SIG-M5 treated with dmso at 0.1 percent for 504 hours (cell line): ENCODE results near the gene CPOX.
"Not testable (repeated sequence)": the region's sequence is repeated elsewhere in the genome, so short reads cannot be mapped to it uniquely, and the experiment has no call there.

Source experiments
- DNase-seq: peaks from one replicate; lab custom pipeline; 2025; ENCODE audit not compliant: unreplicated experiment; lab: John Stamatoyannopoulos, UW

Gene CPOX

DNA sequence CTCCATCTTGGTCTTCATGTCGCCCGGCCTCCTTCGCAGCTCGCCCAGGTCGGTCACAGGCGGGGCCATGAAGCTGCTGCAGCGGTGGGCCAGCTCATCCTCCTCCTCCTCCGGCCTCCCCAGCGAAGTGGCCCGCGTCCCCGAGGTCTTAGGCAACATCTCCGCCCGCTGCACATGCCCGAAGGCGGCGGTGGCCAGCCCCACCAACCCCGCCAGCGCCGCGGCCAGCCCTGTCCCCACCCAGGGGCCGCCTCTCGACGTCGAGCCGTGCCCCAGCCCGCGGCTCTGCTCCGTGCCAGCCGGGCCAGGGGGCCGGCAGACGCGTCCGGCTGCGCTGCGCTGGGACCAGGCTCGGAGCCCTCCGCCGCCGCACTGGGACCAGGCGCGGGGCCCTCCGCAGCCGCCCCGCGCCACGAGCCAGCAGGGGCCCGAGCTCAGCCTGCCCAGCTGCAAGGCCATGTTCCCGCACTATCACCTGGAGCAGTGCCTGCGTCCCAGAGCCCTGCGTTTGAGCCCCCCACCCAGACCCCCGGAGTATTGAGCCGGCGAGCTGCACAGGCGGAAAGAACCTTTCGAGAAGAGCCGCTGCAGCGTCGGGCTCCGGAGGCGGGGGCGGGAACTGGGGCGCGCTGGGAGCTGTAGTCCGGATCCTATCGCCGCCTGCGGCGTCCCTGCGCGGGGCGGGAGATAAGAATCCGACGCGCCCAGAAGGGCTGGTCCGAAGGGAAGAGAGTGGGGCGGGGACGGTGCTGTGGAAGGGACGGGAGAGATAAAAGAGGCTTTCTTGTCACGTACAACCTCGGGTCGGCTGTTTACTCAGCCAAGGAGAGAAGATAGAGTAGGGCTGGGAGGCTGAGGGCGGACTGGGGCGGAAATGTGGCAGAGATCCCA, at the start of gene CPOX:
CPOX (minus strand) TSS at position 566 of the 891 bp plus-strand sequence; CDS start at position 459, 107 bp downstream.
- peak; percentile 89 for DNase-seq

DNA sequence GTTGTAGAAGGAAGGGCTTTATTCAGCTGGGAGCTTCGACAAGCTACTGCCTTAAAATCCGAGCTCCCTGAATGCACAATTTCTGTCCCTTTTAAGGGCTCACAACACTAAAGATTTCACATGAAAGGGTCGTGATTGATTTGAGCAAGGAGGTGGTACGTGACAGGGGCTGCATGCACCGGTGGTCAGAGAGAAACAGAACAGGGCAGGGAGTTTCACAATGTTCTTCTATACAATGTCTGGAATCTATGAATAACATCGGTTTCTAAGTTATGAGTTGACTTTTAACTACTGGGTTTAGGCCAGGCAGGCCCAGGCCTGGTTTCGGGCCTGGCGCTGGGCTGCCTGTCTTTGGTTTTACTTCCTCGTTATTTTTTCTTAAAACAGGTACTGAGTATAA, 49.4 kb upstream of the CPOX start:
- DNase-seq = not testable (repeated sequence)

DNA sequence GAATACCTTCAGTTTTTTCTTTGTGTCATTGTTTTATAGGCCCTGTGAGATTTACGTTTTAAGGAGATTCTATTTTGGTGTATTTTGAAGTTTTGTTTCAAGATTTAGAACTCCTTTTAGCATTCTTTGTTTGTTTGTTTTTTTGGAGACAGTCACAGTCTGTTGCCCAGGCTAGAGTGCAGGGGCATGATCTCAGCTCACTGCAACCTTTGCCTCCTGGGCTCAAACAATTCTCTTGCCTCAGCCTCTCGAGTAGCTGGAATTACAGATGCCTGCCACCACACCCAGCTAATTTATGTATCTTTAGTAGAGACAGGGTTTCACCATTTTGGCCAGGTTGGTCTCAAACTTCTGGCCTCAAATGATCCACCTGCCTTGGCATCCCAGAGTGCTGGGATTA, 48.3 kb upstream of the CPOX start:
- not testable (repeated sequence) for DNase-seq

DNA sequence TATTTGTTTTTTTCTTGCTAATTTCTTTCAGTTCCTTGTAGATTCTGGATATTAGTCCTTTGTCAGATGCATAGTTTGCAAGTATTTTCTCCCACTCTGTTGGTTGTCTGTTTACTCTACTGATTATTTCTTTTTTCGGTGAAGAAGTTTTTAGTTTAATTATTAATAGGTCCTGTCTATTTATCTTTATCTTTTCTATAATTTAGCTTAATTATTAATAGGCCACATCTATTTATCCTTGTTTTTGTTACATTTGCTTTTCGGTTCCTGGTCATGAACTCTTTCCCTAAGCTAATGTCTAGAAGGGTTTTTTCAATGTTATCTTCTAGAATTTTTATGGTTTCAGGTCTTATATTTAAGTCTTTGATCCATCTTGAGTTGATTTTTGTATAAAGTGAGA, 45.1 kb upstream of the CPOX start:
- not testable (repeated sequence) for DNase-seq

DNA sequence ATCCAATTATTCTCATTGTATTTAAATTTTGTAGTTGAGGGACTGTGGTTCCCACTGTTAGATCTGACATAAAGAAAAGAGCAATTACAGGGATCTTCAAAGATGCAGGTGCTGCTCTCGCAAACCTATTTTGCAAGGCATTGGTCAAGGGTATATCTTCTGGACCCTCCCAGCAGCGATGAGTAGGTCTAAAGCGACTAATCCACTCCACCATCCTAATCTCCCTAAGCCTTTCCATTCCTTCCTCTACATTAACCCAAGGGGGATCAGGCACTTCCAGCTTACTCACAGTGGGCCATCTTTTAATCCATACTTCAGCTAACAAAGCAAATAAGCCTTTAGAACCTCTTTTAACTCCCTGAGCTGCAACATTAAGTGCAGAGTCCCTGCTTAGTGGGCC, 37.0 kb upstream of the CPOX start:
- DNase-seq = no peak

DNA sequence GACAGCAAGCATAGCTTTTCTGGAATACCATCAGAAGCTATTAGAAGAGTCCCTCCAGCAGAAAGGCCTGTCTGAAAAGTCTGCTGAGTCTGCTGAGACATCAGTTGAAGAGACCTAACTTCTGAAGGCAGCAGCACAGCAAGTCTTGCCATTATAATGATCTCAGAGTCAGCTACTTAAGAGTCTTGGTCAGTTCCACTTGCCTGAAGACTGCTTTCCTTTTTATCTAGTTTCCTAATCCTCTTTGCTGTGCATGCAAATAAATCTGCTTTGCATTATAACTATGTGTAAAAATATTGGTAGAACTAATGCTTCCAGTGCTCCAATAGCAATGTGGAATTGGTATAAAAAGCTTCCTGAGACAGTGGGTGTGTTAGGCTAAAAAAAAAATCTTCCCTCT, 34.9 kb upstream of the CPOX start:
- no peak for DNase-seq

DNA sequence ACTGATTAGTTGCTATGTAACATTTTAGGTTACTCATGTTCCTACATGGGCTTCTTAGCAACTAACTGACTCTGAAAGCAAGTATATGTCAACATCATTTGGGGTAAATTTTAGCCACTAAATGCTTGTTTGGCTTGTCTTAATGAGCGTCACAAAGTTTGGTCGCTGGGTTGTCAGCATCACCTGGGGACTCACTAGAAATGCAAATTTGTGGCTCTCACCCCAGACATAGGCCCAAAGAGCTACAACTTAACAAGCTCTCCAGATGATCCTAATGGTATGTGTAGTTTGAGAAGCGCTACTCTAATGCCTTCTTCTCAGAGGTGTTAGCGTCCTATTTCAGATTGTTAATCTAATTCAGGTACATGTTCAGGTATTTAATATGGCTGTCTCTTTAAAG, 32.7 kb upstream of the CPOX start:
- DNase-seq = no peak

DNA sequence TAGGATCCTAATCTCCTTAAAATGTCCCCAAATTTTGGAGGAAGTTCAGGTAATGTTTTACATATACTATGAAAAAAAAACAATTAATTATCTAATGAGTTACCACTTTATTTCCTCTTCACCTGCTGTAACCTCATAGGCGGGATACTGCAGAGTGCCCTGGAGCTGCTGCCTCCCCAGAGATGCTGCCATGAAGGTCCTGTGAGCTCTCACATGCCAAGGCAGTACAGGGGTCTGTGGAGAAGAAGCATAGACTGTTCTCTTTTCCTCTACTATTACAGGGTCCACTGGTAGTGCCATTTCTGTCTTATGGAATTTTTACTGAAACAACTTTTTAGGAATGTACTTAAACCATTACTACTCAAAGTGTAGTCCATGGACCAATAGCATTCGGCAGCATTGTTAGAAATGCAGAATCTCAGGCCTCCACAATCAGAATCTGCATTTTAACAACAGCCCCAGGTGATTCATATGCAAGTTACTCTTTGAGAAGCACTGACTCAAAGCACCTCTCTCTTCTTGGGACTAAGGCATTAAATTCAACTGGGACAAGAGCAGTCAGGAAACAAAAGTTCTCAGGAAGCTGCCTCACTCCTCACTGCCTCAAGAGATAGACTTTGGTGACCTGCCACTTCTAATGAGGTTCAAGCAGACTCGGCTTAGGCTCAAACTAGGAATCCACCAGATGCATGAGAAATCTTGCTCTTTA, 30.3 kb upstream of the CPOX start:
- no peak for DNase-seq

DNA sequence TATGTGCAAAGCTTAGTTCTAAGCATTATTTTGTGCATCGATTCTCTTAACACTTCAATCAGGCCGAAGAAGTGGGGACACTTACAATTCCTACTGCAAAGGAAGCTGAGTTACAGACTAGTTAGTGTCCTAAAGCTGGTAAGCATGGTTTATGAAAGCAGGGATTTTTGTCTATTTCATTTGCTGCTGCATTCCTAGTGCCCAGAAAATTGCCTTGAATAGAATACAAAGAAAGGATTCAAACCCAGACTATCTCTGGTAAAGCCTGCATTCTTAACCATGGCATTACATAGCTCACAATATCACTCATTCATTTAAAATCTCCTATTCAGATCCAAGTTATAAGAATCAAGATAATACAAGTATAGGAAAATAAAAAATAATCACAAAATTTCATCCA, 24.4 kb upstream of the CPOX start:
- DNase-seq = no peak

DNA sequence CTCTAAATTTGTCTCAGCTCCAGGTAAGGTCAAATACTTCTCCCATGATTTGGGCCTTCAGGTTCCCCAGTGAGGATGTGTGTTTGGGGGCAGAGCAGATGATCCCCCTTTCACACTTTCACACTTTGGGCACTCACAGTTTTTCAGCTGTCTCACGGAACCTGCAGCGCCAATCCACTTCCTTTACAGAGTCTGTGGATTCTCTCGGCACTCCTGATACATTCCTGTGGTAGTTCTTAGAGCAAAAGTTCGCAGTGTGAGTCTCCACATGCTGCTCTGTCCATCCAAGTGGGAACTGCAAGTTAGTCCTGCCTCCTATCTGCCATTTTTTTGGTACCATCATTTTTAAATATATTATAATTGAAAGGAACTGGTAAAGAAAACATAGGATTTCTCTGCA, 20.2 kb upstream of the CPOX start:
- no peak for DNase-seq

DNA sequence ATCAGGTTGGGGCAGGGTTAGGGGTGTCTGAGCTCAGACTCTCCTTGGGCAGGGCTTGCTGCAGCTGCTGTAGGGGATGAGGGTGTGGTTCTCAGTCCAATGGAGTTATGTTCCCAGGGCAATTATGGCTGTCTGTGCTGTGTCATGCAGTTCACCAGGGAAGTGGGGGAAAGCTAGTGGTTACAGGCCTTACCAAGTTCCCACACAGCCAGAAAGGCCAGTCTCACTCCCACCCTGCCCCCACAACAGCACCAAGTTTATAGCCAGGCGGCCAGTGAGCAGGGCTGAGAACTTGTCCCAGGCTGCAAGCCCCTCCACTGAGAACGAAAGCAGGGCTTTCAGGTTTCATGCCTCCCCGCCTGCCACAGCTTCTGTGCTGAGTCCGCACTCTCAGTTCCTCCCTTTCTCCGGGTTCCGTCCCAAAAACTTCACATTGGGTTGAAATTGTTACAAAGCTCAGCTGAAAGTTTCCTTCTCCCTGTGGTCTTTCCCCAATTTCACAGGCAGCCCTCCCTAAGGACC, 19.6 kb upstream of the CPOX start:
- no peak for DNase-seq

DNA sequence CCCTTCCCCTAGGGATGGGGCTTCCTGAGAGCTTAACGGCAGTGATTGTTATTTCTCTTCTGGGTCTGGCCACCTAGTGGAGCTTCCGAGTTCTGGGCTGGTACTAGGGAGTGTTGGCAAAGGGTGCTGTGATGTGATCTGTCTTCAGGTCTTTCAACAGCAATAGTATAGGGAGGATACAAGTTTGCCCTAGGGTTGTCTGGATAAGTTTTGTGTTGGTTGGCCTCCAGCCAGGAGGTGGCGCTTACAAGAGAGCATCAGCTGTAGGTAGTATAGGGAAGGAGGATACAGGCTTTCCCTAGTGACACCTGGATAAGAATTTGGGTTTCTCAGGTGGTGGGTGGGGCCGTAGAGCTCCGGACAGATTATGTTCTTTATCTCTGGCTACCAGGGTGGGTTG, 19.2 kb upstream of the CPOX start:
- DNase-seq = no peak

DNA sequence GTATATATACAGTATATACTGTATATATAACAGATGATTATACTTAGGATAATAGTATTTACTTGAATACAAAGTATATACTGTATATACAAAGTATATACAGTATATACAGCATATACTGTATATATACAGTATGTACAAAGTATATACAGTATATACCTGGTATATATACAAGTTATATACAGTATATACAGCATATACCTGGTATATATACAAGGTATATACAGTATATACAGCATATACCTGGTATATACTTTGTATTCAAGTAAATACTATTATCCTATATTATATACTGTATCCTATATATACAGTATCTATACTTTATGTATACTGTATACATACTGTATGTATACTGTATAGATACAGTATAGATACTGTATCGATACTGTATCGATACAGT, 14.6 kb upstream of the CPOX start:
- DNase-seq = no peak

DNA sequence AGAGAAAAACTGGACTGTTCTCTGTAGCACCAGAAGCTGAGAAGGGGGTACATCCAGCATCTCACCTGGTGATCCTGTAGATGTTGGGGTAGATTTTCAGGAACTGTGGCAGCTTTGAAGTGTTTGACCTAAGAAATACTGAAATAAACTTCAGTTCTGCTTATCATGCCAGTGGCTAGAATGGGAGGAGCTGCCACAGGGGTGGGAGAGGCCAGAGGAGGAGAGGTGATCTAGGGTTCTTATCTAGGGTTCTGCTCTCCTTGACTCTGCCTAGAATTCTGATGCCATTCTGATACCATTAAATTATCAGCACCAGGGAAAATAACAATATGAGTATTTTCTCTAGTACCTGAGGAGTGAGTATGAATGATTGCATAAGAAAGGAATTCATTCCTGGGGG, 10.2 kb upstream of the CPOX start:
- DNase-seq = no peak

DNA sequence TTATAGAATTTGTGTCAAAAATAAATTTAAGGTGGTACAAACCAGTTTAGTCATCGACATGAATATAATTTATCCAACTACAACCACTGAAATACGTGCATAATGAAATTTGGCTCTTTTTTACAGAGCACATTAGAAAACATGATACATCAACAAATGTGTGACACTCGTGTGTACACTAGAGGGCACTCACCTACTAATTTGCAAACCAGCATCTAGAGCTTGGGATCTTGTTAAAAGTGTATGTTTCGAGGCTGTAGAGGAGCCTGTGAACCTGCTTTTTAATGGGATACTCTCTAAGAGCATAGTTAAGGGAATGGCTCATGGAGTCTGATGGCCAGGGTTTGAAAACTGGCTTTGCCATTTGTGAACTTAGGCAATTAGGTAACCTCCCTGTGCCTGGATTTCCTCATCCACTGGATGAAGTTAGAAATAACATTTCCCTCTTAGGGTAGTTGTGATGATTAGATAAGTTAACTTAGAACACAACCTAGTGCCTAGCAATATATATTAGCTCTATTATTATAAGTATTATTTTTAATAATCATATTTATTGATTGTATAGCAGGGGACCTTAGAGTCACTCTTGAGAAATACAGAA, 8.8 kb upstream of the CPOX start:
- peak; percentile 74 for DNase-seq

DNA sequence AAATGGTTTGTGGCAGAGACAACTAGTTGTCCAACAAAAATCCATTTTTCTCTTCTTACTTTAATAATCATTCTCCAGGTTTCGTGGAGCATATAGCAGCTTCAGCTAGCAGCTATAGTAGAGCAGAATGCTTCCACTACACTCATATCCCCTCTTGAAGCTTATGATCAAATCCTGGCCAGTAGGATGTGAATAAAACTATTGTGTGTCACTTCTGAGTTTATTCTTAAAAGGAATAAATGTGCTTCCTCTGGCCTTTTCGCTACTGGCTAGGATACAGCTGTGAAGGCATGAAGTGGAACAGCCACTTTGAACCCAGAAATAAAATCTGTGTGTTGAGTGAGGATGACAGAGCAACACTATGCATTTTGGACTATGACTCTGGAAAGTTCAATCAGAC, 7.8 kb upstream of the CPOX start:
- no peak for DNase-seq

DNA sequence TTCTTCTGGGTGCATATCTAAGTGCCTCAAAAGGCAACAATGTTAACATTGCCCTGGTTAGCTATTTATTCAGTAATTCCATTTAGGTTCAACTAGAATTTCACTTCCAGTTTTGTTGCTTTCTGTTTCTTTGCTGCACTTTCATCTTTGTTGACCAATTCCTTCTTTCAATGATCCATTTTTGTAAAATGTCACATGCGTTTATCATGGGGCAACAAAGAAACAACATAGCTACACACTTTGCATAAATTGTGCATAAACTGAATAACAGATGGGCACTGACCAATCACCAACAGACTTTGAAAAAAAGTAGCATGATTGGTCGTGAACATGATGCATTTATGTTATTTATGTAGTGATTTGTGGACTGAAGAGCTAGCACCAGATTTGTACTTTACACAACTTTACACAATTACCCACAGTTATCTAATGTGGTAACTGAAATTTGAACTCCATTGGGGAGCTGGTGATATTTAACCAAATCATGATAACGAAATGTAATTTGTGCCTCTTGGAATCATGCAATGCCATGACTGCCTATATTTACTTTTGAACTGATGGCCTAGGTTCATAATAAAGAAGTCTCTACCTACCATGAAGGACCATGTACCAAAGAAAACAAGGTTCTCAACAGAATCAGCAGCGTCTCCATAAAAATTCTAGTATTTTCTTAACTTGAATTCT, 7.1 kb upstream of the CPOX start:
- peak; percentile 44 for DNase-seq

DNA sequence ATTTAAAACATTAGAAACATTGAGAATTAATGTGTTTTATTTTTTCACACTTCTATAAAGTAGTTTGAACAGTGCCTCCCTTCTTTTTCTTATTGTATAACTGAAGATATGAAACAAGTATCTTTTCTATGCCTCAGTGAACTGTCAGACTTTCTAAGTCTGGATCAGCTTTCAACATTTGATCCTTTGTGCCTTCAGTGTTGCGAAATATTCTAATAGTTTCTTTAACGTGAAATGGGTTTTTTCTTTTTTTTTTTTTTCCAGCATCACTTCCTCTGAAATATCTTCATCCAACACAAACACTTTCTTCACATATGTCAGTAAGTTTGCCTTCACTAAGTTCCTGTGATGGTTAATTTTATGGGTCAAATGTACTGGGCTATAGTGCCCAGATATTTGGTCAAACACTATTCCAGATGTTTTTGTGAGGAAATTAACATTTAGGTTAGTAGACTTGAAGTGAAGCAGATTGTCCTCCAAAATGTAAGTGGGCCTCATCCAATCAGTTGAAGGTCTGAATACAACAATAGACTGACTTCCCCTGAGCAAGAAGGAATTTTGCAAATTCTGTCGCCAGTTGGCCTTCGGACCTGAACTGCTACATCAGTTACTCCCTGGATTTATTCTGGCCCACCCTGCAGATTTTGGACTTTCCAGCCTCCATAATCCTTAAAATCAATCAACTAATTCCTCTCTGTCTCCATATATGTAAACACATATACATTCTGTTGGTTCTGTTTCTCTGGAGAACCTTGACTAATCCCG, 6.4 kb upstream of the CPOX start:
- peak; percentile 29 for DNase-seq

DNA sequence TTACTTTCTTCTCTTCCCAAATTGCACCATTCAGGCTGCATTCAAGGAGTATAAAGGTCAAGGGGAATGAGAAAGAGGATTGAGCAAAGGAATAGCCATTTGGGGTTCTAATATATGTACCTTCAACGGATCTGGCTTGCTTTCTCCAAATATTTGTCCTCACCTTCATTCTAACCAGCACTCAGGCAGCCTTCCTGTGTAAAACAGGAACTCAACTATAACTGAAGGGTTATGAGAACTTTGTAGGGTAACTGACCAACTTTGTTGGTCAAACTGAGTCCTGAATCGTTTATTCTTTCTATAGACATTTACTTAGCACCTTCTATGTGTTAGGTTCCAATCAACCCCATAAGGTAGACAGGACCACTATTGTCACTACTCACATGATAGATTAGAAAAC, 5.1 kb upstream of the CPOX start:
- no peak for DNase-seq
